NK-92 (cell line): ENCODE results near the gene ISCA1.
"Not testable (repeated sequence)": the region's sequence is repeated elsewhere in the genome, so short reads cannot be mapped to it uniquely, and the experiment has no call there.

Source experiments
- DNase-seq: peaks from one replicate; lab custom pipeline; 2025; ENCODE audit not compliant: unreplicated experiment; lab: John Stamatoyannopoulos, UW

ISCA1 gene

DNA sequence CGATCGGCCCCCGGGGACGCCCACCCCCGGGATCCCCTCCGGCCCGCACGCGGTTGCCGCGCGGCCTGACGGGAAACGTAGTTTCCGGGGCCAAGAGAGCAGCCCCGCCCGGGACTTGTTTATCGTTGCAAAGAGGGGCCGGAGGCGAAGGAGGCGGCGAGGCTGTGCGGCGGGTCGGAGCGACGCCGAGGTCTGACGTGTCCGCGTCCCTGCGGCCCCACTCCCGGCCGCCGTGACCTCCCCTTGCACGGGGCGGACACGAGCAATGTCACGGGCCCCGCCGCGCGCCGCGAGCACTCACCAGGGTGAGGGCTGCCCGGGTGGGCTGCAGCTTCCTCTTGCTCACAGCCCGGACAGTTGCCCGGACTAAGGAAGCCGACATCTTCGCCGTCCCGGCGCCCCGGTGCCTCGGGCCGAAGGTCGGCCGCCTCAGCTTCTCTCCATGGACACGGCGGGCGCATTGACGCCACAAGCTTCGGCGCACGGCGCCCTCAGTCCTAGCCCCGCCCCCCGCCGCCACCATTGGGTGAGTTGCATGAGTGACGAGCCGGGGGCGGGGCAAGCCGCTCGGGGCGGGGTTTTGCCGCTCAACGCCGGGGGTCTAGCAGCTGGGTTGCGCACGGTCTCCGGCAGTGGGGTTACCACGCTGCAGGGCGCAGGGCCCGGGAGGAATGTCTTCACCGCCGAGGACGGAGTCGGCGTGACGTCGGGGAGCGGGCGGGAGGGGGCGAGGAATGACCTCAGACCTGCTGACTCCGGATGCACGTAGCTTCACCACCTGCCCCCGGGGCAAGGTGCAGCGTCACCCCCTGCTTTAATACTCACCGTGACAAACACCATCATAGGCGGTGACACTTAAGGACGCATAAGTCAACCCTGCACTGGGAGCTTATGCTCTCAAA lies at the start of gene ISCA1:
ISCA1 (minus strand) TSS at position 462 of the 902 bp plus-strand sequence; CDS start at position 382, 80 bp downstream.
- peak; percentile 92 for DNase-seq

DNA sequence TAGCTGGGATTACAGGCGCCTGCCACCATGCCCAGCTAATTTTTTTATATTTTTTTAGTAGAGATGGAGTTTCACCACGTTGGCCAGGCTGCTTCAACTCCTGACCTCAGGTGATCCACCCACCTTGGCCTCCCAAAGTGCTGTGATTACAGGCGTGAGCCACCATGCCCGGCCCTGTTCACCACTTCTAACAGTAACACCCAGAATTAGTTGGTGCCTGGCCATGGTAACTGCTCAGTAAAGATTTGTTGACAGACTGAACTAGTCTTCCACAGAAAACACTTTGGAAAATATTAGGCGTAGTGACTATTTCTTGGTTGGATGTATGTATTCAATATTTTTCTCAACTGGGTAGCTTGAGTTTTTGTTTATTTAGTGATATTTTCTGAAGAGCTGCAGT lies 47.8 kb upstream of the ISCA1 start:
- DNase-seq = no peak

GRCh38 chr9:86329649-86330048 lies 47.3 kb upstream of the ISCA1 start:
- no peak for DNase-seq

DNA sequence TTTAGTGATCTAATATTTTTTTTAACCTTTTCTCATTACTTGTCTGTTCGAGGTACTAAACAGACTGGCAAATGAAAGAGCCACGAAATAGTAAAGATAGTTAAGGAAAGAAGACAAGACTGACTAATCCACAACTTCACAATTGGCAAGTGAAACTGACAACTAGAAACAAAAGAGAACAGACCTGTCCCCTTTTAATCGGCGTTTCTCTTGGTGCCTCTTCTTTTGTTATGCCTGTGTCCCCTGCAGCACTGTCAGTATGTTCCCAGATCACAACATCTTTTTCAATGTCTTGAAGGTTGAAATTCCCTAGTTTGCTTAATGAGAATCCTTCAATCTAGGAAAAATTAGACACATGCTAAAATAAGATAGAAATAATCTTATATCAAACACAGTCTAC lies 45.8 kb upstream of the ISCA1 start:
- no peak for DNase-seq

DNA sequence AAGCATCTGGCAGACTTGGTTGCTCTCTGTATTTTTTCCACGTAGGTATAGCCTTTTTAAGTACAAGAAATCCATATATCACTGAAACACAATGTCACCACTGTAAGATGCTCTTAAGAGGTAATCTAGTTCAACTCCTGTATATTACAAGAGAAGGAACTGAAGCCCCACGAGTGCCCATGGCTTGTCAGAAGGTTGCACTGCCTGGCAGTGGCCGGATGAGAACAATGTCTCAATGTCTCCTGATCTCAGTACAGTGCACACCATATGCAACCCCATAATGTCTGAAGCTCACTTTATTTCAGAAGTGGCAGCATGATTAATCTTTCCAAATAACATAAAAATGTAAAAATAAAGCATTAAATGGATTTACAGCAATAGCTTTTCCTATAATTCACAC lies 44.2 kb upstream of the ISCA1 start:
- DNase-seq = no peak

- DNase-seq = no peak
Observed at GRCh38 chr9:86324901-86325300, 42.6 kb upstream of the ISCA1 start.

- no peak for DNase-seq
Observed at GRCh38 chr9:86324308-86324707, 42.0 kb upstream of the ISCA1 start.

- no peak for DNase-seq
Observed at GRCh38 chr9:86322973-86323644, 40.8 kb upstream of the ISCA1 start.

DNA sequence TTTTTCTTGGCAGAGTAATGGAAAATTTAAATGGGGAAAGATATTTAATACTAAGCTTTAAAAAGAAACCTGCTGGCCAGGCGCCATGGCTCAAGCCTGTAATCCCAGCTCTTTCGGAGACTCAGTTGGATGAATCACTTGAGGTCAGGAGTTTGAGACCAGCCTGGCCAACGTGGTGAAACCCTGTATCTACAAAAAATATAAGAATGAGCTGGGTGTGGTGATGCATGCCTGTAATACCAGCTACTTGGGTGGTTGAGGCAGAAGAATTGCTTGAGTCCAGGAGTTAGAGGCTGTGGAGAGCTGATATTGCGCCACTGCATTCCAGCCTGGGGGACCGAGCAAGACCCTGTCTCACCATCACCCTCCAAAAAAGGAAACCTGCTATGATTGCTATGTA lies 39.0 kb upstream of the ISCA1 start:
- no peak for DNase-seq

GRCh38 chr9:86318187-86318586 lies 35.8 kb upstream of the ISCA1 start:
- no peak for DNase-seq

DNA sequence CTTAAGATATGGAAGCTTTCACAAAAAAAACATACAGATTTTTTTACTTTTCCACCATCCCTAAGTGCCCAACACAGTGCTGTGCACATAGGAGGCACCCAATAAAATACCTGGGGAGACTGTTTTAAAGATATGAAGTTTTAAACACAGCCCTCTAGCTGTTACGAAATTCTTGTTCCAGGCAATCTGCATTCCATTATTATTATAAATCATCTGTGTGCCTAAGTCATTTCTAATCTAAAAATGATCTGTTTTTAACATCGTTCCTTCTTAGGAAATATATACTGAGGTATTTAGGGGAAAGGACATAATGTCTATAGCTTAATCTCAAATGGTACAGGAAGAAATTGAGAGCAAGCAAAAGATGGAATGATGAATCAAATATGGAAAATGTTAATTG lies 32.7 kb upstream of the ISCA1 start:
- DNase-seq = no peak

GRCh38 chr9:86312959-86313358 lies 30.6 kb upstream of the ISCA1 start:
- DNase-seq = not testable (repeated sequence)

DNA sequence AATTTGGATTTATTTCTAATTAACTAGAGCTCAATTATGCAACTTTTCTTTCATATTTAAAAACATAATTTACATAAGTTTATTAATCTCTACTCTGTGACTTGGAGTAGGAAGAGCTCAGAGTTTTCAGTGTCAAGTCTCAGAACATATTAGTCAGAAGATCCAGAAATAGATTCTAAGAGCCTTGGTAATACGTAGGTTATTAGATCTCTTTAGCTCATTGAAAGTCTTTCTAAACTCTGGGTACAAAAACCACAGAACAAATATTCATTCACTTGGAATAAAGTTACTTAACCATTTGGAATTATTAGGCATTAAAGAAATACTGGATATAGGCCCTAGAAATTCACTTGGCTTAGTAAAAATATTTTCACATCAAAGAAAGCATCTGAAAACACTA lies 26.3 kb upstream of the ISCA1 start:
- DNase-seq = no peak

- no peak for DNase-seq
Observed at GRCh38 chr9:86304236-86304730, 21.9 kb upstream of the ISCA1 start.

DNA sequence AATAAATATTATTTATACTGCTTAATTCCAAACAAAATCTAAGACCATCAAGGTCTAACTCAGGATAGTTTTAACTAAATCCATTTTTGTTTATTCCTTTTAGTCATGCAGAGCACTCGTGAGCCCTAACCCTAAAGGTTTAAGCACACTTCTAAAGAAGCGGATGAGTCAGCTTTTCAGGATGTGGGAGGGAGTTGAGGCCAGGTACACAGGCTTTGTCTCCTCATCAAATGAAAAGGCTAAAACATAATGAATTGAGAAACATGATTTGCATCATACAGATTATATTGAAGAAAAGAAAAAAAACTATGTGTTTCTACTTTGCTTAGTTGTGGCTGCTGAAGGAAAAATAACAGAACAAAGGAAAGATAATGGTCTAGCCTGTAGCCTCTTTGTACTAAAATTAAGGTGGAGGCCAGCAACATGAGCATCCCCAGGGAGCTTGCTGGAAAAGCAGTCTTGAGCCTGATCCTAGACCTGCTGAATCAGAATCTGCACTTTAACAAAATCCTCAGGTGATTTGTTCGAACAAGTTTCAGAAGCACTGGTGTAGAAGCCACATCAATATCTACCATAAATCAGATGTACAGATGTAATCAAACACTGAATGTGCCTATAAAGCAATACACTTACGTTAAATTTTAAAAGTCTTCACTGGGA lies 21.1 kb upstream of the ISCA1 start:
- no peak for DNase-seq

DNA sequence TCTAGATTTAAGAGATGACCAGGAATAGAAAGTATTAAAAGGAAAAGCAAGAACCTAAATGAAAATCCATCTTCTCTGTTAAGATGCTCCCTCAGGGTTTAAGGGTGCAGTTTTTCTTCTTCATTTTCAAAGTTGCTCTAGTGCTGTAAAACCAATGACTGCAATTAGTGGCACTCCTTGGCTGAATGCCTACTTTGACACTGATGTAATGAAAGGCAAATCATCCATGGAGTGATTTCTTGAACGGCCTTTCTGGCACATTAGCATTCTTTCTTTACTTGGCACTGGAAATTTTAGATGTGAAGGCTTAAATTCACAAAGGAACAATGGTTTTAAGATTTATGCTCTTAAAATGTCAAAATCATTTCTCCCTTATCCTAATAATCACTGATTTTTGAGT lies 19.3 kb upstream of the ISCA1 start:
- no peak for DNase-seq

- no peak for DNase-seq
Observed at GRCh38 chr9:86300701-86301100, 18.4 kb upstream of the ISCA1 start.

DNA sequence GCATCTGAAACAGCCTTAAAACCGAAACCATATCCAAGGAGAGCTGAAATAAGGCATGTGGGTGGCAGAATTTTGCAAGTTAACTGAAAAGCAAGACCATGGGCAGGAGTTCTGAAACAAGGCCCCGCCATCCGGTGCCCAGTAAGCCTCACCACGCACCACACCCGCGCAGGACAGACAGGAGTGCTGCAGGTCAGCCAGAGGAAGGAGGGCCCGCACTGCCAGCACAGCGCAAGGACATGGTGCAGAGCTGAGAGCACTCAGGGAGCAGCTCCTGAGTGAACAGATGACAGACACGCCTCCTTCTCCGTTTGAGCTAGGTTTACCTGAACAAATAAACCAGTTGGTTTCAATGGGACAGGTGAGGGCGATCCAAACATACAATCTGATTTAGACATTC lies 16.5 kb upstream of the ISCA1 start:
- DNase-seq = no peak

- not testable (repeated sequence) for DNase-seq
Observed at GRCh38 chr9:86290341-86290740, 8.0 kb upstream of the ISCA1 start.

DNA sequence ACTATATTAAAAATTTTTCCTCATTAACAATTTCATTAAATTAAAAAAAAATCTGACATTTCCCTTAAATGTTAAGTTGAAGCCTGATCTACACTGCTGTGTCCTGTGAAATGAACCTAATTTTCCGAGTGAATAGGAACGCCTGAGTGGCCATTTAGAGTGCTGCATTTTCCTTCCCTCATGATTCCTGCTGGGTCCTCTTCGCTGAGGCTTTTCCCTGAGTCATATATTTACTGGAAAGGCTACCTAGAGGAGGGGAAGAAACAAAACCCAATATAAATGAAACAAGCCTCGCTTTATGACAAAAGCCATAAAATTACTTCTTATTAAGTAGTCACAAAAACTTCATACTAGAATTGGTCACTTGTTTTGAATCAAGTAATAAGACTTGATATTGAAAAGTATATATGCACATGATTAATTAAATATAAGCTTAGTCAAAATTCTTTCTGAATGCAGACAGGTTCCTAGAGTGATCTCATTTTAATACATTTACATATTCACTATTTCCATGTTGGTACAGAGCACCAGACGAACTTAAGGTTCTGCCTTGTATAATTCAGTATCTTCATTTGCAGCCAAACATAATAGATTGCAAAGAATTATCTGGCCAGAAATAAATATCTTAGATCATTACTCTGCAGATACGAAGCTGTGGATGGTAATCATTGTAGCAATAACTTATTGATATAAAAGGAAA lies 6.3 kb upstream of the ISCA1 start:
- no peak for DNase-seq

GRCh38 chr9:86287013-86287412 lies 4.7 kb upstream of the ISCA1 start:
- DNase-seq = no peak
